Measurements from ENCODE around the gene FGFR1OP2. TPM values are rescaled to one million over a fixed set of nuclear protein-coding genes. Genes with fewer than 3 reads are reported as not detected.
A peak's percentile ranks its signal among the peaks of the same experiment; 100 is the strongest.

The FGFR1OP2 gene
- total and polyA plus RNA-seq, 2 experiments from 2014 or later, result 35.6 to 45.0 TPM

GRCh38 chr12:26935636-26936378 lies 2.5 kb upstream of the FGFR1OP2 start:
- Histone ChIP-seq H4K20me1 (replicated peaks; ENCODE audit: insufficient read depth) (peaks cover 19% of the 10 kb centered on the region), H3K27ac (ENCODE audit: low read depth) (no peak overlapping the region), H2AFZ (no peak overlapping the region), H3K79me2 (replicated peaks; ENCODE audit: insufficient read depth) (peaks cover 84% of the 10 kb centered on the region), H3K4me3 (peak overlapping the region; percentile 92; the same call in 1 of the 2 replicates), H3F3A (replicated peaks; ENCODE audit: low read depth) (no peaks in the 10 kb centered on the region), H3K27me3 (ENCODE audit: insufficient read depth) (no peaks in the 10 kb centered on the region), H3K4me1 (ENCODE audit: insufficient read depth) (peaks cover 27% of the 10 kb centered on the region), H3K9me2 (ENCODE audit: insufficient read depth) (no peaks in the 10 kb centered on the region), H3K36me3 (ENCODE audit: insufficient read depth) (no peaks in the 10 kb centered on the region), H3K4me2 (no peak overlapping the region)
- H3K27me3 Mint-ChIP-seq (ENCODE audit: insufficient read depth, low read depth, poor library complexity), result peaks cover 10% of the 10 kb centered on the region
- peaks cover 15% of the 10 kb centered on the region for H3K4me1 Mint-ChIP-seq
- H3K4me3 Mint-ChIP-seq, result peak overlapping the region; percentile 91; the same call in 1 of the 3 replicates
- H3K27ac Mint-ChIP-seq, result no peak overlapping the region
- no peak for ATAC-seq
- no peak for TF ChIP-seq ZNF114 (CRISPR knock-in tag; IDR thresholded peaks at IDR 0.05)
- H3K36me3 Mint-ChIP-seq (ENCODE audit: low read depth), result peaks cover 18% of the 10 kb centered on the region
- H3K9me3 Mint-ChIP-seq, result peaks cover 3% of the 10 kb centered on the region; the same call in 2 of the 3 replicates
- DNase-seq (ENCODE audit: low spot score), result no peak

DNA sequence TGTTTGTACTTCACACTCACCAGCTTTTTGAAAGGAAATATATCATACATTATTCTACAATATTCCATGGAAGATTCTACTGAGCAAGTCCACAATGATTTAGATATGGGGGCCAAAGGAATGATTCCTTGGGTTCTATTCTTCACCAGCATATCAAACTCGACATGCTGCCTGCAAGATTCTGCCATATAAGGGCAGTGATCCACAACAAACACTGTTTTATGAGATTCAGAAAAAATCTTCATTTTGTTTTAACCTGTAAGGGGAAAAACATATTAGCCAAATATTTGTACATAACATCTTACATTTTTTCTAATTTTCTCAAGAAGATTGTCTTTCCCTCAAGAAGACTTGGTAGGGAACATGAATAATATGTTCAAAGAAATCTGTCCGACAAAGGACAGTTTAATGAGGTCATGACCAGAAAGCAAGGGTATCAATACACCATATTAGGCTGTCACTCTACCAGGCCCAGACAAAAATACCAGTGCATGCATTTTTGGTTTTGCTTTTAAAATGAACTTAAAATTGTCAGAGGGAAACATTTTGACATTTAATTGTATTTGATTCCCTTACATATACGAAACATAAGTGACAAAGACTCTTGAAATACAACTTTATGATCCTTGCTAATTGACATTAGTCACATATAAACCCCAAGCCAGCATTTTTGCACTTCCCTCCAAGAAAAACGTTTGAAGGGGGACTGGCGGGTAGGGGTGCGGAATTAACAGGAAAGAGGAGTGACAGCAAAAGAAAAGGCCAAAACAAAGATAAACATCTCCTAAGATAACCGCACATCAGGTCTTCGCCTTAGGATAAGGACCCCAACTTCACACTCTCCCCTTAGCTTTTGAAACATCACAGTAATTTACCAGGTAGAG lies 1.5 kb upstream of the FGFR1OP2 start:
- Histone ChIP-seq H3K79me2 (replicated peaks; ENCODE audit: insufficient read depth) (peaks cover 86% of the 10 kb centered on the region), H3F3A (replicated peaks; ENCODE audit: low read depth) (no peaks in the 10 kb centered on the region), H3K4me3 (peak overlapping the region; percentile 92), H4K20me1 (replicated peaks; ENCODE audit: insufficient read depth) (peaks cover 29% of the 10 kb centered on the region), H3K4me1 (ENCODE audit: insufficient read depth) (peaks cover 27% of the 10 kb centered on the region), H3K27me3 (ENCODE audit: insufficient read depth) (no peaks in the 10 kb centered on the region), H3K9me2 (ENCODE audit: insufficient read depth) (no peaks in the 10 kb centered on the region), H3K27ac (ENCODE audit: low read depth) (no peak overlapping the region), H3K4me2 (peak overlapping the region; percentile 83), H2AFZ (peak overlapping the region; percentile 91; the same call in 1 of the 2 replicates), H3K36me3 (ENCODE audit: insufficient read depth) (no peaks in the 10 kb centered on the region)
- H3K4me3 Mint-ChIP-seq, result peak overlapping the region; percentile 91
- H3K36me3 Mint-ChIP-seq (ENCODE audit: low read depth), result peaks cover 15% of the 10 kb centered on the region
- TF ChIP-seq REST (IDR thresholded peaks at IDR 0.05; ENCODE audit: unreplicated experiment) (no peak), JUNB (IDR thresholded peaks at IDR 0.05; ENCODE audit: unreplicated experiment) (no peak), POLR2AphosphoS5 (IDR thresholded peaks at IDR 0.05; ENCODE audit: low read depth) (no peak), STAT1 (IDR thresholded peaks at IDR 0.05; ENCODE audit: unreplicated experiment) (no peak)
- TF ChIP-seq, protein P1, sequence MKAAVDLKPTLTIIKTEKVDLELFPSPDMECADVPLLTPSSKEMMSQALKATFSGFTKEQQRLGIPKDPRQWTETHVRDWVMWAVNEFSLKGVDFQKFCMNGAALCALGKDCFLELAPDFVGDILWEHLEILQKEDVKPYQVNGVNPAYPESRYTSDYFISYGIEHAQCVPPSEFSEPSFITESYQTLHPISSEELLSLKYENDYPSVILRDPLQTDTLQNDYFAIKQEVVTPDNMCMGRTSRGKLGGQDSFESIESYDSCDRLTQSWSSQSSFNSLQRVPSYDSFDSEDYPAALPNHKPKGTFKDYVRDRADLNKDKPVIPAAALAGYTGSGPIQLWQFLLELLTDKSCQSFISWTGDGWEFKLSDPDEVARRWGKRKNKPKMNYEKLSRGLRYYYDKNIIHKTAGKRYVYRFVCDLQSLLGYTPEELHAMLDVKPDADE (IDR thresholded peaks at IDR 0.05), result no peak
- no peak for ATAC-seq
- no peak overlapping the region for H3K27ac Mint-ChIP-seq
- peaks cover 17% of the 10 kb centered on the region for H3K4me1 Mint-ChIP-seq
- no peak for DNase-seq (ENCODE audit: low spot score)
- H3K9me3 Mint-ChIP-seq, result peaks cover 3% of the 10 kb centered on the region; the same call in 2 of the 3 replicates
- H3K27me3 Mint-ChIP-seq (ENCODE audit: insufficient read depth, low read depth, poor library complexity), result peaks cover 10% of the 10 kb centered on the region
